MCF 10A (cell line): ENCODE data around the gene VAMP1. TPM values are rescaled to one million over a fixed set of nuclear protein-coding genes. Genes with fewer than 3 reads are reported as not detected.
"Not testable (repeated sequence)": the region's sequence is repeated elsewhere in the genome, so short reads cannot be mapped to it uniquely, and the experiment has no call there.

Experiments
- BruUV-seq: library from RNA; stranded (reverse); fragments of 400-500 nt; replicated peaks from 2 replicates; lab custom pipeline; 2021; lab: Mats Ljungman, UMichigan
- CTCF ChIA-PET: fragments of 300-600 bp; sonication (Branson Sonifier 250); formaldehyde crosslinking; extraction: SDS; loops from one replicate; lab custom pipeline; 2021; ENCODE audit warnings: antibody characterized with exemption, inconsistent platforms; lab: Yijun Ruan, JAX
- POLR2A ChIA-PET: fragments of 300-600, 350-650 bp; sonication (Branson Sonifier 250); formaldehyde crosslinking; extraction: SDS; loops from one replicate; lab custom pipeline; 2020; ENCODE audit warnings: antibody characterized with exemption, inconsistent platforms; lab: Yijun Ruan, JAX
- DNase-seq: peaks from one replicate; pipeline ENCODE4 v3.0.0-alpha.2; 2018; ENCODE audit not compliant: unreplicated experiment
- H3K27ac Mint-ChIP-seq: one replicate; pipeline ENCODE4 v1.8.0; 2022; ENCODE audit warnings: mild to moderate bottlenecking, low read depth, mixed read lengths; ENCODE audit not compliant: unreplicated experiment
- H3K27me3 Mint-ChIP-seq: one replicate; pipeline ENCODE4 v1.8.0; 2022; ENCODE audit warnings: mixed read lengths; ENCODE audit not compliant: insufficient read depth, unreplicated experiment
- H3K36me3 Mint-ChIP-seq: one replicate; pipeline ENCODE4 v1.8.0; 2022; ENCODE audit warnings: mild to moderate bottlenecking, moderate library complexity, mixed read lengths; ENCODE audit not compliant: insufficient read depth, unreplicated experiment
- H3K4me1 Mint-ChIP-seq: one replicate; pipeline ENCODE4 v1.8.0; 2022; ENCODE audit warnings: mixed read lengths; ENCODE audit not compliant: insufficient read depth, unreplicated experiment
- H3K4me3 Mint-ChIP-seq: one replicate; pipeline ENCODE4 v1.8.0; 2022; ENCODE audit warnings: mild to moderate bottlenecking, moderate library complexity, mixed read lengths; ENCODE audit not compliant: unreplicated experiment
- H3K9me3 Mint-ChIP-seq: one replicate; pipeline ENCODE4 v1.8.0; 2022; ENCODE audit warnings: mixed read lengths; ENCODE audit not compliant: unreplicated experiment
- CTCF ChIP-seq: fragments of 200-600 bp; IDR thresholded peaks from one replicate; pipeline ENCODE4 v1.8.0; 2022; ENCODE audit warnings: antibody characterized with exemption, mild to moderate bottlenecking; ENCODE audit not compliant: unreplicated experiment
- intact Hi-C: fragments of 100-400 bp; cut with micrococcal nuclease; formaldehyde crosslinking; loops from 2 replicates; pipeline ENCODE4 v1.14.1; 2022
- total RNA-seq: library from RNA; stranded (reverse); gene quantifications from 2 replicates; pipeline ENCODE4 v1.2.3, GENCODE V29; 2022

The VAMP1 gene
- total RNA-seq, 1 experiment from 2014 or later = 2.9 TPM

DNA sequence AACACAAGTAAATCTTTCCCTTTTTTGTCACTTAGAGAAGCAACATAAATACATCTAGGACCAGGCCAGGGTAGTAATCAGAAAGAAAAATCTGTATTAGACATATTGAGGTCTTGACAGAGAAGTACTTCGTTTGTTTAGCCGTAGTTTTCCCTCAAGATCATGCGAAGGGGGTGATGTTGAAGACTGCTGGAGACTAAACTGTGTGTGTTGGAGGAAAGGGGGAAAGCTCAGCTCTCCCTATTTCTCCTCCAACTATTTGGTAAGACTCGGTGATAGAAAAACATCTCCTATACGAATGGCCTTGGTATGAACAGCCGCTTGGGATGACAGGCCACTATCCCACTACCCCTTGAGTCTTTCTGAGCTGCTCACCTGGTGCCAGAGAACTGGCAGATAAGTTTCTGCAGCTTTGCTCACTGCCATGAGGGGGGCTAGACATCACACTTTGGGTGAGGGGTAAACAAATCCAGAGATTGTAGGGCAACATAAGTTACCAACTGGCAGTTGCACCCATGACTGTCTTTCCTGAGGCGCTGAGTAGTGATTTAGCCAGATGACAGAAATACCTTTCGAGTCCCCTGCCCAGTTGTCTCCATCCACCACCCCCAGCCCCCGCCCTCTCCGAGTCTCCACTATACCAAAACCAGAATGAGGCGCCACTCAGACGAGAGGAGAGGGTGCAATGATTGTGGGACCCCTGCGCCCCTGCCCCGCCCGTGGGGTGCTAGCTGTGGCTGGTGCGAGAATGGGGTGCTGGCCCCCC lies 685 bp downstream of the VAMP1 start:
- Mint-ChIP-seq H3K27me3 (no peaks in the 10 kb centered on the region), H3K27ac (peak overlapping the region; percentile 87), H3K4me3 (peak overlapping the region; percentile 72), H3K4me1 (peaks cover 13% of the 10 kb centered on the region), H3K36me3 (peaks cover 21% of the 10 kb centered on the region), H3K9me3 (no peaks in the 10 kb centered on the region)
- CTCF ChIA-PET = interaction anchor here (0.6 to 3.3 kb wide), 9 partner anchors 17 to 409 kb away, joined by 3 to 18 read pairs (median 3); no protein-coding TSS in a partner anchor
- intact Hi-C loops = loop anchor here (2.0 to 10.0 kb wide), 4 partner anchors 65 to 482 kb away; partner anchors contain the start of gene GAPDH
- no peak for TF ChIP-seq CTCF
- TSS peak; percentile 49 for BruUV-seq
- POLR2A ChIA-PET = interaction anchor here (0.7 to 4.3 kb wide), 27 partner anchors 9 to 493 kb away, joined by 3 to 59 read pairs (median 4); partner anchors contain the start of genes GAPDH, LTBR, MRPL51 and SCNN1A
- no peak for DNase-seq

DNA sequence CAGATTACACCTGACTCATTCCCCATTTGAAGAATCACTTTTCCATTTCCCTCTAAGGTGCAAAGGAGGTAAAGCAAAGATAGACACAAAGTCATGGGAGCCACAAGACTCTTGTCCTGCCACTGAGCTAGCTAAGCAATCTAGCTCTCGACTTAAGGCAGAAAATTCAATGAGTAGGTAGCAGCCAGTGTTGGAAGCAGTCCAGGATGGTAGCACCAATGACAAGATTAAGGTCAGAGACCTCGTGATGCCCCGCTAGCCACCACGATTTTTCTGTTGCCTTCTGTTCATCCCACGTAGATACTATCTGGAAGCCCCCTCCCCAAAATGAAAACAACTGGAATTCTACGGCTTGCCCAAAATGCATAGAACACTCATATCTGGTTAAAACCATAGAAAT lies 1.4 kb downstream of the VAMP1 start:
- no peak for DNase-seq
- peaks cover 13% of the 10 kb centered on the region for H3K4me1 Mint-ChIP-seq
- ChIA-PET CTCF (interaction anchor here (0.6 to 2.8 kb wide), 4 partner anchors 44 to 409 kb away, joined by 3 to 12 read pairs (median 4); no protein-coding TSS in a partner anchor), POLR2A (interaction anchor here (1.5 to 4.2 kb wide), 5 partner anchors 17 to 94 kb away, joined by 6 to 59 read pairs (median 33); partner anchors contain the start of genes MRPL51, SCNN1A and TAPBPL)
- no peaks in the 10 kb centered on the region for H3K27me3 Mint-ChIP-seq
- intact Hi-C loops = loop anchor here (5.0 to 10.0 kb wide), 3 partner anchors 132 to 482 kb away; no protein-coding TSS in a partner anchor
- no peak overlapping the region for H3K27ac Mint-ChIP-seq
- H3K9me3 Mint-ChIP-seq = no peaks in the 10 kb centered on the region
- no TSS peak for BruUV-seq
- no peak overlapping the region for H3K4me3 Mint-ChIP-seq
- H3K36me3 Mint-ChIP-seq = peaks cover 26% of the 10 kb centered on the region
- no peak for TF ChIP-seq CTCF

- peak; percentile 59 for DNase-seq
- Mint-ChIP-seq H3K9me3 (no peaks in the 10 kb centered on the region), H3K36me3 (peaks cover 29% of the 10 kb centered on the region), H3K27me3 (no peaks in the 10 kb centered on the region), H3K27ac (no peak overlapping the region), H3K4me1 (peaks cover 13% of the 10 kb centered on the region), H3K4me3 (no peak overlapping the region)
- CTCF ChIA-PET = interaction anchor here (0.5 to 2.8 kb wide), 9 partner anchors 24 to 473 kb away, joined by 3 to 12 read pairs (median 3); no protein-coding TSS in a partner anchor
- POLR2A ChIA-PET = interaction anchor here (0.9 to 4.2 kb wide), 4 partner anchors 17 to 93 kb away, joined by 3 to 28 read pairs (median 5); partner anchors contain the start of genes MRPL51, SCNN1A and TAPBPL
- intact Hi-C loops = loop anchor here (5.0 to 10.0 kb wide), 3 partner anchors 131 to 481 kb away; no protein-coding TSS in a partner anchor
- no TSS peak for BruUV-seq
- TF ChIP-seq CTCF = no peak
Observed at GRCh38 chr12:6468283-6468575, 2.2 kb downstream of the VAMP1 start.

DNA sequence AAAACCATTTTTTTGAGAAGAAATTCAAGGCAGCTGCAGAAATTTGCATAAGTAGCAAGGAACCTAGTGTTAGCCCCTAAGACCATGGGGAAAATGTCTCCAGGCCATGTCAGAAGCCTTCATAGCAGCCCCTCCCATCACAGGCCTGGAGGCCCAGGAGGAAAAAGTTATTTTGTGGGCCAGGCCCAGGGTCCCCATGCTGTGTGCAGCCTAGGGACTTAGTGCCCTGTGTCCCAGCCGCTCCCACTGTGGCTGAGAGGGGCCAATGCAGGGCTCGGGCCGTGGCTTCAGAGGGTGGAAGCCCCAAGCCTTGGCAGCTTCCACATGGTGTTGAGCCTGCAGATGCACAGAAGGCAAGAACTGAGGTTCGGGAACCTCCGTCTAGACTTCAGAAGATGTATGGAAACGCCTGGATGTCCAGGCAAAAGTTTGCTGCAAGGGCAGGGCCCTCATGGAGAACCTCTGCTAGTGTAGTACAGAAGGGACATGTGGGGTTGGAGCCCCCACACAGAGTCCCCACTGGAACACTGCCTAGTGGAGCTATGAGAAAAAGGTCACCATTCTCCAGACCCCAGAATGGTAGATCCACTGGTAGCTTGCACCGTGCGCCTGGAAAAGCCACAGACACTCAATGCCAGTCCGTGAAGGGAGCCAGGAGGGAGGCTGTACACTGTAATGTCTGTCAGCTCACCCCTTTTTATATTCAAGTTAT lies 2.8 kb downstream of the VAMP1 start:
- intact Hi-C loops = loop anchor here (5.0 to 10.0 kb wide), 3 partner anchors 130 to 480 kb away; no protein-coding TSS in a partner anchor
- CTCF ChIA-PET = interaction anchor here (0.6 to 2.8 kb wide), 8 partner anchors 24 to 472 kb away, joined by 3 to 12 read pairs (median 3); no protein-coding TSS in a partner anchor
- Mint-ChIP-seq H3K36me3 (peaks cover 30% of the 10 kb centered on the region), H3K4me1 (peaks cover 13% of the 10 kb centered on the region)
- POLR2A ChIA-PET = interaction anchor here (0.9 to 1.5 kb wide), 3 partner anchors 16 to 44 kb away, joined by 3 to 6 read pairs (median 4); partner anchors contain the start of genes MRPL51 and TAPBPL
- H3K27ac Mint-ChIP-seq, DNase-seq, H3K27me3 Mint-ChIP-seq, BruUV-seq, H3K9me3 Mint-ChIP-seq, H3K4me3 Mint-ChIP-seq: not testable (repeated sequence)

GRCh38 chr12:6466751-6467150 lies 3.7 kb downstream of the VAMP1 start:
- BruUV-seq, H3K27me3 Mint-ChIP-seq, H3K4me3 Mint-ChIP-seq, H3K4me1 Mint-ChIP-seq, H3K27ac Mint-ChIP-seq, DNase-seq, H3K9me3 Mint-ChIP-seq: not testable (repeated sequence)
- POLR2A ChIA-PET = interaction anchor here (1.9 to 2.1 kb wide), 2 partner anchors 42 to 72 kb away, joined by 14 to 16 read pairs; no protein-coding TSS in a partner anchor
- CTCF ChIA-PET = interaction anchor here (0.6 to 2.7 kb wide), 12 partner anchors 15 to 478 kb away, joined by 3 to 59 read pairs (median 6); partner anchors contain the start of genes SCNN1A and TAPBPL
- H3K36me3 Mint-ChIP-seq = peaks cover 30% of the 10 kb centered on the region
- intact Hi-C loops = loop anchor here (5.0 to 10.0 kb wide), 3 partner anchors 129 to 479 kb away; no protein-coding TSS in a partner anchor
